Prostate gland (tissue), 2 donors: ENCODE results near the gene SOX10.

ENCODE experiments used
- POLR2A ChIP-seq: fragments of 450-650 bp; IDR thresholded peaks from one replicate; pipeline ENCODE4 v1.6.1; 2016; ENCODE audit warnings: antibody characterized with exemption, mild to moderate bottlenecking
- TF ChIP-seq, protein P1 (sequence below), 4 experiments: fragments of 200-600 bp in 2 of 4; fragments of 450-650 bp in 2 of 4; sonication (generic) in 2 of 4; IDR thresholded peaks; 1 replicate in 3 of 4; 2 replicates in 1 of 4; pipeline ENCODE4 v1.5.1; 2016 to 2019; ENCODE audit warnings: antibody characterized with exemption in 4 of 4, mild to moderate bottlenecking in 2 of 4, moderate library complexity in 2 of 4

- TF ChIP-seq, protein P1, sequence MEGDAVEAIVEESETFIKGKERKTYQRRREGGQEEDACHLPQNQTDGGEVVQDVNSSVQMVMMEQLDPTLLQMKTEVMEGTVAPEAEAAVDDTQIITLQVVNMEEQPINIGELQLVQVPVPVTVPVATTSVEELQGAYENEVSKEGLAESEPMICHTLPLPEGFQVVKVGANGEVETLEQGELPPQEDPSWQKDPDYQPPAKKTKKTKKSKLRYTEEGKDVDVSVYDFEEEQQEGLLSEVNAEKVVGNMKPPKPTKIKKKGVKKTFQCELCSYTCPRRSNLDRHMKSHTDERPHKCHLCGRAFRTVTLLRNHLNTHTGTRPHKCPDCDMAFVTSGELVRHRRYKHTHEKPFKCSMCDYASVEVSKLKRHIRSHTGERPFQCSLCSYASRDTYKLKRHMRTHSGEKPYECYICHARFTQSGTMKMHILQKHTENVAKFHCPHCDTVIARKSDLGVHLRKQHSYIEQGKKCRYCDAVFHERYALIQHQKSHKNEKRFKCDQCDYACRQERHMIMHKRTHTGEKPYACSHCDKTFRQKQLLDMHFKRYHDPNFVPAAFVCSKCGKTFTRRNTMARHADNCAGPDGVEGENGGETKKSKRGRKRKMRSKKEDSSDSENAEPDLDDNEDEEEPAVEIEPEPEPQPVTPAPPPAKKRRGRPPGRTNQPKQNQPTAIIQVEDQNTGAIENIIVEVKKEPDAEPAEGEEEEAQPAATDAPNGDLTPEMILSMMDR (IDR thresholded peaks at IDR 0.05) = no peak
- no peak for TF ChIP-seq POLR2A
Observed at GRCh38 chr22:37967147-37967546, 17.2 kb downstream of the SOX10 start.
